ENCODE data around the gene AP4E1. TPM values are rescaled to one million over a fixed set of nuclear protein-coding genes. Genes with fewer than 3 reads are reported as not detected.

AP4E1 gene
- total RNA-seq, 1 donor from 2014 or later = 11.3 TPM

- no peaks in the 10 kb centered on the region for H3K27me3 ChIP-seq (ENCODE audit: control insufficient read depth, insufficient read depth, low read length)
- no peak for TF ChIP-seq CTCF (IDR thresholded peaks at IDR 0.05; ENCODE audit: insufficient read depth, low read length, poor library complexity, severe bottlenecking)
Observed at GRCh38 chr15:50879016-50879617, 29.4 kb upstream of the AP4E1 start.

GRCh38 chr15:50880206-50880605 lies 28.3 kb upstream of the AP4E1 start:
- no peak for DNase-seq (ENCODE audit: low read depth)
- Histone ChIP-seq H3K36me3 (ENCODE audit: control insufficient read depth, insufficient read depth, low read length) (no peaks in the 10 kb centered on the region), H3K27me3 (ENCODE audit: control insufficient read depth, insufficient read depth, low read length) (no peaks in the 10 kb centered on the region), H3K4me3 (ENCODE audit: low read depth, low read length) (no peak overlapping the region)
- no peak for TF ChIP-seq CTCF (IDR thresholded peaks at IDR 0.05; ENCODE audit: insufficient read depth, low read length, poor library complexity, severe bottlenecking)

More at GRCh38 chr15:50879016-50879617, 29.4 kb upstream of the AP4E1 start:
- Histone ChIP-seq H3K36me3 (ENCODE audit: control insufficient read depth, insufficient read depth, low read length) (no peaks in the 10 kb centered on the region), H3K4me3 (ENCODE audit: low read depth, low read length) (no peak overlapping the region)
- DNase-seq (ENCODE audit: low read depth) = no peak

GRCh38 chr15:50880651-50881114 lies 27.8 kb upstream of the AP4E1 start:
- DNase-seq (ENCODE audit: low read depth) = no peak
- TF ChIP-seq CTCF (IDR thresholded peaks at IDR 0.05; ENCODE audit: insufficient read depth, low read length, poor library complexity, severe bottlenecking) = no peak
- no peak overlapping the region for H3K4me3 ChIP-seq (ENCODE audit: low read depth, low read length)
- H3K36me3 ChIP-seq (ENCODE audit: control insufficient read depth, insufficient read depth, low read length) = no peaks in the 10 kb centered on the region
- no peaks in the 10 kb centered on the region for H3K27me3 ChIP-seq (ENCODE audit: control insufficient read depth, insufficient read depth, low read length)

GRCh38 chr15:50881121-50882048 lies 27.1 kb upstream of the AP4E1 start:
- no peak overlapping the region for H3K4me3 ChIP-seq (ENCODE audit: low read depth, low read length)
- TF ChIP-seq CTCF (IDR thresholded peaks at IDR 0.05; ENCODE audit: insufficient read depth, low read length, poor library complexity, severe bottlenecking) = no peak
- no peak for DNase-seq (ENCODE audit: low read depth)
- H3K27me3 ChIP-seq (ENCODE audit: control insufficient read depth, insufficient read depth, low read length) = no peaks in the 10 kb centered on the region
- H3K36me3 ChIP-seq (ENCODE audit: control insufficient read depth, insufficient read depth, low read length) = no peaks in the 10 kb centered on the region

- no peak for TF ChIP-seq CTCF (IDR thresholded peaks at IDR 0.05; ENCODE audit: insufficient read depth, low read length, poor library complexity, severe bottlenecking)
- Histone ChIP-seq H3K27me3 (ENCODE audit: control insufficient read depth, insufficient read depth, low read length) (no peaks in the 10 kb centered on the region), H3K36me3 (ENCODE audit: control insufficient read depth, insufficient read depth, low read length) (no peaks in the 10 kb centered on the region), H3K4me3 (ENCODE audit: low read depth, low read length) (no peak overlapping the region)
- DNase-seq (ENCODE audit: low read depth) = peak; percentile 70
Observed at GRCh38 chr15:50883903-50884302, 24.6 kb upstream of the AP4E1 start.

All from kidney epithelial cell (primary cell).